Trophoblast cell (in vitro differentiated cells and primary cell): Measurements from ENCODE around the gene AGAP1.

Source experiments
- DNase-seq, 2 donors: peaks; one replicate each; pipeline ENCODE4 v3.0.0-alpha.2; 2016
- H2AFZ ChIP-seq: 2 replicates; pipeline ENCODE4 v1.6.1; 2013; ENCODE audit warnings: low read length, moderate library complexity, mild to moderate bottlenecking; ENCODE audit not compliant: insufficient read depth, poor library complexity
- H2AK5ac ChIP-seq: 2 replicates; pipeline ENCODE4 v1.6.1; 2013; ENCODE audit warnings: mild to moderate bottlenecking, low read length
- H2BK120ac ChIP-seq: 2 replicates; pipeline ENCODE4 v1.6.1; 2013; ENCODE audit warnings: low read length, mild to moderate bottlenecking, moderate library complexity; ENCODE audit not compliant: insufficient read depth, poor library complexity
- H2BK12ac ChIP-seq: 2 replicates; pipeline ENCODE4 v1.6.1; 2013; ENCODE audit warnings: mild to moderate bottlenecking, low read length, moderate library complexity
- H2BK5ac ChIP-seq: 2 replicates; pipeline ENCODE4 v1.6.1; 2013; ENCODE audit warnings: low read length, low read depth, moderate library complexity, mild to moderate bottlenecking; ENCODE audit not compliant: poor library complexity
- H3K14ac ChIP-seq: 2 replicates; pipeline ENCODE4 v1.6.1; 2013; ENCODE audit warnings: mild to moderate bottlenecking, low read length
- H3K18ac ChIP-seq: 2 replicates; pipeline ENCODE4 v1.6.1; 2013; ENCODE audit warnings: mild to moderate bottlenecking, low read length
- H3K23ac ChIP-seq: 2 replicates; pipeline ENCODE4 v1.6.1; 2013; ENCODE audit warnings: low read length
- H3K27ac ChIP-seq: 2 replicates; pipeline ENCODE4 v1.5.1; 2013; ENCODE audit warnings: low read depth, mild to moderate bottlenecking, inconsistent platforms, low read length, moderate library complexity
- H3K27me3 ChIP-seq: 2 replicates; pipeline ENCODE4 v1.6.1; 2013; ENCODE audit warnings: inconsistent platforms, mild to moderate bottlenecking, low read length, moderate library complexity; ENCODE audit not compliant: insufficient read depth
- H3K36me3 ChIP-seq, 2 experiments: 1 replicate in 1 of 2; 2 replicates in 1 of 2; pipeline ENCODE4 v1.6.1; 2013; ENCODE audit warnings: low read length in 2 of 2, mild to moderate bottlenecking in 2 of 2, moderate library complexity in 1 of 2; ENCODE audit not compliant: insufficient read depth in 2 of 2, control insufficient read depth in 1 of 2
- H3K4ac ChIP-seq: 2 replicates; pipeline ENCODE4 v1.6.1; 2013; ENCODE audit warnings: low read depth, mild to moderate bottlenecking, low read length, moderate library complexity
- H3K4me1 ChIP-seq, 2 experiments: 1 replicate in 1 of 2; 2 replicates in 1 of 2; pipeline ENCODE4 v1.6.1; 2013; ENCODE audit warnings: low read length in 2 of 2, mild to moderate bottlenecking in 2 of 2, moderate library complexity in 1 of 2; ENCODE audit not compliant: insufficient read depth in 2 of 2, control insufficient read depth in 1 of 2
- H3K4me2 ChIP-seq: 2 replicates; pipeline ENCODE4 v1.6.1; 2013; ENCODE audit warnings: inconsistent platforms, mild to moderate bottlenecking, low read length, moderate library complexity
- H3K4me3 ChIP-seq: 2 replicates; pipeline ENCODE4 v1.5.1; 2013; ENCODE audit warnings: mild to moderate bottlenecking, low read depth, low read length, inconsistent platforms
- H3K79me1 ChIP-seq: one replicate; pipeline ENCODE4 v1.6.1; 2013; ENCODE audit warnings: low read length
- H3K79me2 ChIP-seq: 2 replicates; pipeline ENCODE4 v1.6.1; 2013; ENCODE audit warnings: low read length, mild to moderate bottlenecking; ENCODE audit not compliant: control insufficient read depth, insufficient read depth, poor library complexity
- H3K9ac ChIP-seq: 2 replicates; pipeline ENCODE4 v1.6.1; 2013; ENCODE audit warnings: mild to moderate bottlenecking, low read length
- H3K9me3 ChIP-seq: 2 replicates; pipeline ENCODE4 v1.6.1; 2013; ENCODE audit warnings: low read depth, mild to moderate bottlenecking, control low read depth, inconsistent platforms, low read length; ENCODE audit not compliant: insufficient read depth
- H4K12ac ChIP-seq: 2 replicates; pipeline ENCODE4 v1.6.1; 2013; ENCODE audit warnings: low read depth, mild to moderate bottlenecking, low read length, moderate library complexity
- H4K8ac ChIP-seq: 2 replicates; pipeline ENCODE4 v1.6.1; 2013; ENCODE audit warnings: low read depth, mild to moderate bottlenecking, low read length, moderate library complexity
- H4K91ac ChIP-seq: one replicate; pipeline ENCODE4 v1.6.1; 2013; ENCODE audit warnings: low read depth, mild to moderate bottlenecking, low read length, moderate library complexity
- WGBS: extraction: QIAGEN DNeasy Blood & Tissue Kit; methylation state at CpG from one replicate; pipeline ENCODE4 v1.1.7; 2013; ENCODE audit warnings: missing lambda C conversion rate; ENCODE audit not compliant: insufficient read length, insufficient coverage; ENCODE audit errors: extremely low coverage; 5-methylcytosine and 5-hydroxymethylcytosine counted together

The AGAP1 gene

GRCh38 chr2:235658351-235659174, 164.7 kb downstream of the AGAP1 start:
- Histone ChIP-seq H3K9me3 (peaks cover 2% of the 10 kb centered on the region), H4K91ac (no peak overlapping the region), H4K12ac (no peak overlapping the region), H2BK5ac (no peak overlapping the region), H3K79me2 (no peaks in the 10 kb centered on the region), H3K36me3 (no peaks in the 10 kb centered on the region), H3K4me1 (peaks cover 0 to 2% of the 10 kb centered on the region in 2 experiments), H3K4me3 (no peak overlapping the region), H2AK5ac (no peak overlapping the region), H3K14ac (no peak overlapping the region), H3K18ac (no peak overlapping the region), H3K4me2 (no peak overlapping the region), H2BK12ac (no peak overlapping the region), H3K9ac (no peak overlapping the region), H3K4ac (no peak overlapping the region), H4K8ac (no peak overlapping the region), H2AFZ (no peak overlapping the region), H3K27ac (no peak overlapping the region), H3K79me1 (no peaks in the 10 kb centered on the region), H3K27me3 (no peaks in the 10 kb centered on the region), H2BK120ac (no peak overlapping the region), H3K23ac (no peak overlapping the region)
- no CpG with 5 or more reads among the region's 20 CpGs for WGBS
- no peak for DNase-seq

- no peak overlapping the region for H3K18ac ChIP-seq
- no peaks in the 10 kb centered on the region for H3K79me1 ChIP-seq
- H2AK5ac ChIP-seq: no peak overlapping the region
- no peaks in the 10 kb centered on the region for H3K36me3 ChIP-seq
- H3K27me3 ChIP-seq: no peaks in the 10 kb centered on the region
- peaks cover 2% of the 10 kb centered on the region for H3K9me3 ChIP-seq
- H3K79me2 ChIP-seq: no peaks in the 10 kb centered on the region
- no peak overlapping the region for H3K14ac ChIP-seq
- H3K4me1 ChIP-seq: peaks cover 0 to 2% of the 10 kb centered on the region in 2 experiments
- H3K4me3 ChIP-seq: no peak overlapping the region
- no peak overlapping the region for H2BK5ac ChIP-seq
- no peak overlapping the region for H4K91ac ChIP-seq
- H2BK120ac ChIP-seq: no peak overlapping the region
- no peak overlapping the region for H2BK12ac ChIP-seq
- no peak overlapping the region for H3K23ac ChIP-seq
- WGBS: no CpG with 5 or more reads among the region's 7 CpGs
- H4K12ac ChIP-seq: no peak overlapping the region
- no peak overlapping the region for H4K8ac ChIP-seq
- H3K9ac ChIP-seq: no peak overlapping the region
- H3K4ac ChIP-seq: no peak overlapping the region
- no peak overlapping the region for H3K4me2 ChIP-seq
- no peak for DNase-seq
- no peak overlapping the region for H2AFZ ChIP-seq
- no peak overlapping the region for H3K27ac ChIP-seq
These were observed 166.0 kb downstream of the AGAP1 start for GRCh38 chr2:235659767-235660322.

- Histone ChIP-seq H3K9ac (no peak overlapping the region), H4K8ac (no peak overlapping the region), H2AK5ac (no peak overlapping the region), H3K18ac (no peak overlapping the region), H4K12ac (no peak overlapping the region), H3K79me2 (no peaks in the 10 kb centered on the region), H3K9me3 (peaks cover 2% of the 10 kb centered on the region), H2BK5ac (no peak overlapping the region), H3K4me3 (no peak overlapping the region), H3K4ac (no peak overlapping the region), H2BK120ac (no peak overlapping the region), H2AFZ (no peak overlapping the region), H3K4me1 (peaks cover 0 to 2% of the 10 kb centered on the region in 2 experiments), H3K23ac (no peak overlapping the region), H3K36me3 (no peaks in the 10 kb centered on the region), H3K27me3 (no peaks in the 10 kb centered on the region), H3K14ac (no peak overlapping the region), H3K27ac (no peak overlapping the region), H4K91ac (no peak overlapping the region), H3K79me1 (no peaks in the 10 kb centered on the region), H3K4me2 (no peak overlapping the region), H2BK12ac (no peak overlapping the region)
- no CpG with 5 or more reads among the region's 9 CpGs for WGBS
- no peak for DNase-seq
These were observed 166.7 kb downstream of the AGAP1 start for GRCh38 chr2:235660484-235661082.

- no peak overlapping the region for H2BK120ac ChIP-seq
- no peak overlapping the region for H3K4me2 ChIP-seq
- no peak overlapping the region for H4K8ac ChIP-seq
- H4K12ac ChIP-seq: no peak overlapping the region
- H3K18ac ChIP-seq: no peak overlapping the region
- no peak overlapping the region for H3K4ac ChIP-seq
- no peak for DNase-seq
- H2BK5ac ChIP-seq: no peak overlapping the region
- H3K9me3 ChIP-seq: peaks cover 2% of the 10 kb centered on the region
- H2AK5ac ChIP-seq: no peak overlapping the region
- H3K27ac ChIP-seq: no peak overlapping the region
- no peak overlapping the region for H3K23ac ChIP-seq
- H3K14ac ChIP-seq: no peak overlapping the region
- no CpG with 5 or more reads among the region's 17 CpGs for WGBS
- H3K9ac ChIP-seq: no peak overlapping the region
- no peaks in the 10 kb centered on the region for H3K79me1 ChIP-seq
- H3K4me1 ChIP-seq: peaks cover 0 to 2% of the 10 kb centered on the region in 2 experiments
- no peak overlapping the region for H3K4me3 ChIP-seq
- H3K27me3 ChIP-seq: no peaks in the 10 kb centered on the region
- no peak overlapping the region for H2BK12ac ChIP-seq
- H3K36me3 ChIP-seq: no peaks in the 10 kb centered on the region
- H4K91ac ChIP-seq: no peak overlapping the region
- no peaks in the 10 kb centered on the region for H3K79me2 ChIP-seq
- H2AFZ ChIP-seq: no peak overlapping the region
These were observed 167.5 kb downstream of the AGAP1 start for GRCh38 chr2:235661167-235661937.
